DMS153 treated with DMSO at 0.1 percent for 48 hours (cell line): ENCODE data around the gene PLAGL1.
"Not testable (repeated sequence)": the region's sequence is repeated elsewhere in the genome, so short reads cannot be mapped to it uniquely, and the experiment has no call there.

Experiments used
- DNase-seq: peaks from one replicate; lab custom pipeline; 2025; ENCODE audit not compliant: unreplicated experiment; lab: John Stamatoyannopoulos, UW

PLAGL1 gene

DNA sequence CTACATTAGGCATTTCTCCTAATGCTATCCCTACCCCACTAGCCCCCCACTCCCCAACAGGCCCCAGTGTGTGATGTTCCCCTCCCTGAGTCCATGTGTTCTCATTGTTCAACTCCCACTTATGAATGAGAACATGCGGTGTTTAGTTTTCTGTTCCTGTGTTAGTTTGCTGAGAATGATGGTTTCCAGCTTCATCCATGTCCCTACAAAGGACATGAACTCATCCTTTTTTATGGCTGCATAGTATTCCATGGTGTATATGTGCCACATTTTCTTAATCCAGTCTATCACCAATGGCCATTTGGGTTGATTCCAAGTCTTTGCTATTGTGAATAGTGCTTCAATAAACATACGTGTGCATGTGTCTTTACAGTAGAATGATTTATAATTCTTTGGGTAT, 1.6 kb upstream of the PLAGL1 start:
- not testable (repeated sequence) for DNase-seq

GRCh38 chr6:144008846-144009245, 787 bp upstream of the PLAGL1 start:
- DNase-seq = no peak

GRCh38 chr6:144007478-144008119, 460 bp downstream of the PLAGL1 start:
- DNase-seq = no peak

DNA sequence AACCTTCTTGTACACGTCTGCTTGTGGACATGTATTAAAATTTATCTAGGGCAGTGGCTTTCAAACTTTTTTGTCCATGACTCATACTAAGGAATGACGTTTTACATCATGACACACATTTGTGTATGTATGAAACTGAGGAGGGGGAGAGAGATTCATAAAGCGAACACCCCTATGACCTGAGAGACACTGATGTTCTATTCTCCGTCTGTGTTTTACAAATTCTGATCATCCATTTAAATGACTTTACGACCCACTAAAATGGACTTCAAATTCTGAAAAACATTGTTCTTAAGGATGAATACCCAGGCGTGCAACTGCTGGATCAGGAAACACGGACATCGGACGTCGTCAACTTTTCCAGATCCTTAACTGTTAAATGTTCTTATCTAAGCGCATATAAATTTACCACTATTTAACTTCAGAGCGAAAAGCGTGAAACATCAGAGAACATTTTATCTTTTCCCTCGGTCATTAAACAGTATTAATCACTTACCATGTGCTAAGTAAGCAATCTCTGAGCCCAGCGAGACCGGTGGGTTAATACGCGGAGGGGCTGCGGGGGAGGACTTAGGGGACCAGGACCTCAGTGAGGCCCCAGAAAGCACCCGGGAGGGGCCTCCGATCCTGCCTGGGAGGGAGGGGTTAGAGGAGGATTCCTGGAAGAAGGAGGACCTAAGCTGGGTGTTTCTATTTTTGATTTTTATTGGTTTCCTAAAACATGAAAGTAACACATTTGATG, 1.2 kb downstream of the PLAGL1 start:
- no peak for DNase-seq

GRCh38 chr6:143999406-143999805, 8.7 kb downstream of the PLAGL1 start:
- no peak for DNase-seq

DNA sequence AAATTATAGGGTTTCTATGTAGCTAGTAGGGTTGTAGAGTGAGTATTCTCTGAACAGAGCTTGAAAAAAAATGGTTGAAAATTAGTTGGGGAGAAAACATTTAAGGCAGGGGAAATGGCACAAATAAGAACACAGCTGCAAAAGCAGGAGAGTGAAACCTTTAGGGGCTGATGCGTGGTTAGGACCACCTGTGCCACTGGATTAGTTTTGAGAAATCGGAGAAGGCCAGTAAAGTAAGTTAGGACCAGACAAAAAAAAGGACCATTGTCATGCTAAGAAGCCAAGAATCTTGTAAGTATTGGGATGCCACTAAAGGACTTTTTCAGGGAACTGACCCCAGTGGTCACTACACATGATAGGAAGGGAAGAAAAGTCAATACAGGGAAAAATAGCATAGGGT, 9.4 kb downstream of the PLAGL1 start:
- DNase-seq = no peak

- DNase-seq = no peak
Measured at GRCh38 chr6:143993965-143994646, 14.0 kb downstream of the PLAGL1 start.

DNA sequence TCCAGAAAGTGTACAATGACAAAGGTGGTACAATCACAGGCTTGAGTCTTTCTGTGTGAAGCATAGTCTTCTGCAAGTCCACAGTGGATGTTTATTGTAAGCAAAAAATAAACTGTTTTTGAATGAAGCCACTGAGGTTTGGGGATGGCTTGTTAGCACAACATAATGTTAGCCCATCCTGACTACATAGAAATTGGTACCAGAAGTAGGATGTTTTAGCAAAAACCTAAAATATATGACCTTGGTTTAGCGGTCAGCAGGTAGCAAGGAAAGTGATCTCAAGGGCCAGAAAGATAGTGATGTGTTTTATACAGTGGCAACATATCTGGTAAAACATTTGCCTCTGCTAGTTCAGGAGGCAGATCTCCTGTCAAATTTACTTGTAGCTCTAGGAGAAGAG, 15.8 kb downstream of the PLAGL1 start:
- DNase-seq = no peak

GRCh38 chr6:143986463-143987065, 21.5 kb downstream of the PLAGL1 start:
- no peak for DNase-seq

DNA sequence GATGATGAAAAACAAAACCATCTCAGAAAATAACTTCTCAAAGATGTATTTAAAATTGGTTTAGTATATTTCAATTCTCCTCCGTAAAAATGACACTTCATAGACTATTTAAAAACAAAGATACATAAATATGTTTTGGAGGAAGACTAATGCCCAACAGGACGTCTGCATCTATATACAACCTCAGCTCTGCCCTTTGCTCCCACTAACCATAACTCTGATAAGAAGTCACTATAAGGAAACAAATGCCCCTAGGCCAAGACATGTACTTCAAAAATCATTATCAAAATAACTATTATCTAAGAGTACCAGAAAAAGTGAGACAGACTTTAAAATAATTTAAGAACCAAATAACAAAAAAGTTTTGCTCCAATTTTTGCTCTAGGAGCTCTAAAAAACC, 23.4 kb downstream of the PLAGL1 start:
- no peak for DNase-seq

DNA sequence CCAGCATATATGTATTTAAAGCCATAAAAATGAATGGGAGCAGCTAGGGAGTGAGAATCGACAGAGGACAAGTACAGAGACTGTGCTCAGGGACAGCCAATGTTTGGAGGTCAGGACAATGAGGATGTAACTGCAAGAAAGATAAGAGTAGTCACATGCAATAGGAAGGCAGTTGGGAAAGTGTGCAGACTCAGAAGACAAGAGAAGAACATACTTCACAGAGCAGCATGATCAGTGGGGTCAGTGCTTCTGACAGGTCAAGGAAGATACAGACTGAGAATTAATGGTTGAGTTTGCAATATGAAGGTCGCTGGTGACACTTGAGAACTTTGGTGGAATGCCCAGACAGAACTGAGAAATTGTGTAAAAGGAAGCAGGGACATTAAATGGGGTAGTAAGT, 25.1 kb downstream of the PLAGL1 start:
- DNase-seq = no peak

GRCh38 chr6:143980921-143981320, 27.1 kb downstream of the PLAGL1 start:
- DNase-seq = no peak

DNA sequence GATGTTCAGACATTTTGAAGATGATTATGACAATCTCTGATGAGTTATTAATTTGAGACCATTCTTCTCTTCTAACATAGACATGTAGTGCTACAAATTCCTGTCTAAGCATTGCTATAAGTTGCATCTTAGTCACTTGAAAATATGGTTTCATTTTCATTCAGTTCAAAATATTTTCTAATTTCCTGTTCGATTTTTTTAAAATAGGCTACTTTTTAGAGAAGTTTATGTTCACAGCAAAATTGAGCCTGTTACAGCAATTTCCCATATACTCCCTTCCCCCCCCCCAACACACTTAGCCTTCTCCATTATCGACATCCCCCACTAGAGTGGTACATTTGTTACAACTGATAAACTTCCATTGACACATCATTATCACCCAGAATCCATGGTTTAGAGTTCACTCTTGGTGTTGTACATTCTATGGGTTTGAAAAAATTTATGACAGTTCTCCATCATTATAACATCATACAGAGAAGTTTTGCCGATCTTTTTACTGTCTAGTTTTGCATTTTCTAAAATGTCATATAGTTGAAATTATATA, 31.2 kb downstream of the PLAGL1 start:
- no peak for DNase-seq

- no peak for DNase-seq
Measured at GRCh38 chr6:143974089-143974488, 34.0 kb downstream of the PLAGL1 start.

DNA sequence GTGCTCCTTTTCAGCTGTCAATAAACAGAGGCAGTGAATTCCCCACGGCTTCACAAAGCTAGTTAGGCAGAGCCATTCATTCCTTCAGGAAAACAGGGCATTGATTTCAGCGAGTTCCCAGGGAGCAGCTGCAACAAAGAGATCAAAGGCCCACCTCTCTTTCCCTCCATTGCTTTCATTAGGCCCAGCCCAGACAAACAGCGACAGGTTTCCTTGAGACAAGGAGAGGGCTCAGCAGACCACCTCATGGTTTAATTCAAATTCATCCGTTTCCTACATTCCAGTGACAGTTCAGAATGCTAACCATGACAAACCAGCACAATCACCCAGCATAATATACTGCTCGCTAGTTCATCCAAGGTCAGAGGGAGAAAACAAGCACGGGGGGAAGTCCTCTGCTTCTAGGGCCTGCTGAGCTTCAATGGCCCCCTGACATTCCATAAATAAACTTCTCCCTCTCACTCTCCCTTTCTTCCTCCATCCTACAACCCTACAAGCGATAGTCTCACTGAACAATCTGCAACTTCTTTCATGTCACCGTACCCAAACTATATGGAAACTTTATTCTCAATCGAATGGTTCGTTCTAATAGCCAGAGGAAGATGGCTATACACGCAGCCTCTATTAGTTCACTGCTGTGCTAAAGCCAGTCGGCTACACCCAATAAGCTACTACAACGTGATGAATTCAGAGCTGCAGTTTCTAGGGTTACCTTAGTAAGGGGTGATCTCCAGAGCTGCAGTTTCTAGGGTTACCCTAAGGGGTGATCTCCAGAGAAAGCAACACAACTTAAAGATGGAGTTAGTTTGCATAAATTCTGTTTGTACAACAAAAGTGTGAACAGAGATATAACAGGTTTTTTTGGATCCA, 34.7 kb downstream of the PLAGL1 start:
- no peak for DNase-seq

DNA sequence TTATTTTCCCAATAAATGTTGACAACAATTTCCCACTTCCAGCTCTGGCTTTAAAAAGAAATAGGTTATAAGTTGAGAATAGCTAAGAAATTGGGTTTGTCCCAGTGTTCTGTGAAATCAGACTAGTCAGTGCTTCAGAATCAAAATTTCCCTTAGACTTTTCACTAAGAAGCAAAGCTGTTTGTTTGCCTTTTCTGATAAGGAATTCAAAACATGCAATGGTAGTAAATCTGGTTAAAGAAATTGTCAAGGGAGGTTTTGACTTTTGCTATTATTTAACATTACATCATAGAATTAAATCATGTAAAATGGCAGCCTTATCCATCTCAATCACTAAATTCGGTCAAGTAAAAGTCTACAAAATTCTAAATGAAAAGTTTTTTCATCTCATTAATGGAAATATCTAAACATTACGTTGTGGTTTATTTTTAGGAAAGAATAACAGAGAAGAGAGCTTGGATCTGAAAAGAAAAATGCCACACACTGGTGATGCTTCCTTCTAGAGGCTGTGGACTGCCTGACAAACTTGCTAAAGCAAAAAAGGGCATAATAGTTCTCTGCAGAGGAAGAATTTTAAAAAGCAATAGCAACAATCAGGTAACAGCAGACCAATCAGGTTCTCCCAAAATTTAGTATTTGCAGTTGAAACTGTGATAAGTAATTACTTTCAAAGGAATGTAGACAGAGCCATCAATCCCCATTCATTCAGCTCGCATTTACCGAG, 36.4 kb downstream of the PLAGL1 start:
- DNase-seq = no peak

GRCh38 chr6:143970456-143971218, 37.4 kb downstream of the PLAGL1 start:
- no peak for DNase-seq

- DNase-seq = no peak
Measured at GRCh38 chr6:143969077-143969476, 39.0 kb downstream of the PLAGL1 start.

DNA sequence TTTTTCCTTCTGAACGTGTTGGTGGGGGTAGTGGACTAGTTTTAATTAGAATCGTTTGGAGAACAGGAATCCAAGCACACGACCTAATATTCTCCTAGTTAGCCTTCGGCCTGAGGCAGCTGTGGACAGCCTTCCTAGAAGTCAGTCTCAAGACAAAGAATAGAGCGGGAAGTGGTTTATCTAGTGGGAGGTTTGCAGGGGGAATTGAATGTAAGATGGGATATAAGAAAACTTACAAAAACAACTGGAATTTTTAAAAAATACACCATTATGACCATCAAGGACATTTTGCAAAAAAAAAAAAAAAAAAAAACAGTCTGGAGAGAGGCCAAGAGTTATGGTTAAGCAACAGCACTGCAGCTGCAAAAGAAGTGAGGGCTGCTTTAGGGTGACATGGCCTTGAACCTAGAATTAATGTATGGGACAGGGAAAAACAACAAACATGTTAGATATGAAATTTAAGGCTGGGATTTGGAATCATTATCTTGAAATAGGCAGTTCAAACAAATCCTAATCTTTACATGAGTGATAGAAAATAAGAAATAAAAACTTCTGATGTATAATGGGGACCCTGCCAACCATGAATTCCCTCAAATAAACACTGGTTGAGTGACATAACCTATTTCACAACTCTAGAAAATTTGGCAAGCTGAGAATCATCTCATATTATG, 40.2 kb downstream of the PLAGL1 start:
- DNase-seq = no peak
